ENCODE measurements around the gene SHROOM3. TPM values are rescaled to one million over a fixed set of nuclear protein-coding genes. Genes with fewer than 3 reads are reported as not detected.
A peak's percentile ranks its signal among the peaks of the same experiment; 100 is the strongest.

SHROOM3 gene
- total and polyA plus RNA-seq, 2 of the 13 experiments (the other 11 are each of a cell fraction or from before 2014, with no cell fraction given), result 0.01 TPM; not detected in 1

GRCh38 chr4:76830964-76831703 lies 396.1 kb downstream of the SHROOM3 start (continued):
- TF ChIP-seq ZNF709 (CRISPR knock-in tag; IDR thresholded peaks at IDR 0.05) (peak; percentile 58; the same call in 1 of the 2 replicates), POLR2AphosphoS5 (IDR thresholded peaks at IDR 0.05; ENCODE audit: low read depth, low read length) (peak; percentile 92), DMAP1 (CRISPR knock-in tag; IDR thresholded peaks at IDR 0.05) (peak; percentile 76; the same call in 1 of the 2 replicates), ZNF30 (CRISPR knock-in tag; IDR thresholded peaks at IDR 0.05) (no peak), AKAP8 (CRISPR knock-in tag; IDR thresholded peaks at IDR 0.05) (no peak), GATAD1 (CRISPR knock-in tag; IDR thresholded peaks at IDR 0.05) (peak; percentile 60; the same call in 1 of the 2 replicates), HDAC1 (CRISPR knock-in tag; IDR thresholded peaks at IDR 0.05) (peak; percentile 83), ARID5B (CRISPR knock-in tag; IDR thresholded peaks at IDR 0.05) (peak; percentile 90), ZSCAN29 (CRISPR knock-in tag; conservative IDR thresholded peaks at IDR 0.05) (peak; percentile 69; the same call in 1 of the 2 replicates), ZNF350 (CRISPR knock-in tag; IDR thresholded peaks at IDR 0.05; ENCODE audit: borderline replicate concordance, low read depth) (peak; percentile 77), POGZ (CRISPR knock-in tag; IDR thresholded peaks at IDR 0.05) (peak; percentile 69), IRF1 (CRISPR knock-in tag; IDR thresholded peaks at IDR 0.05; ENCODE audit: low read depth) (no peak), KDM5A (IDR thresholded peaks at IDR 0.05; ENCODE audit: borderline replicate concordance, low read length) (no peak), HDAC2 (CRISPR knock-in tag; IDR thresholded peaks at IDR 0.05) (peak; percentile 79), ZNF652 (CRISPR knock-in tag; IDR thresholded peaks at IDR 0.05; ENCODE audit: borderline replicate concordance, low read depth) (peak; percentile 41; the same call in 1 of the 2 replicates), HBP1 (CRISPR knock-in tag; IDR thresholded peaks at IDR 0.05; ENCODE audit: low read depth) (no peak), TBX2 (CRISPR knock-in tag; IDR thresholded peaks at IDR 0.05; ENCODE audit: borderline replicate concordance) (peak; percentile 71), FOXK1 (CRISPR knock-in tag; IDR thresholded peaks at IDR 0.05; ENCODE audit: borderline replicate concordance, low read depth) (peak; percentile 75; the same call in 1 of the 2 replicates), EED (CRISPR knock-in tag; IDR thresholded peaks at IDR 0.05) (no peak)
- TF ChIP-seq, protein P1, sequence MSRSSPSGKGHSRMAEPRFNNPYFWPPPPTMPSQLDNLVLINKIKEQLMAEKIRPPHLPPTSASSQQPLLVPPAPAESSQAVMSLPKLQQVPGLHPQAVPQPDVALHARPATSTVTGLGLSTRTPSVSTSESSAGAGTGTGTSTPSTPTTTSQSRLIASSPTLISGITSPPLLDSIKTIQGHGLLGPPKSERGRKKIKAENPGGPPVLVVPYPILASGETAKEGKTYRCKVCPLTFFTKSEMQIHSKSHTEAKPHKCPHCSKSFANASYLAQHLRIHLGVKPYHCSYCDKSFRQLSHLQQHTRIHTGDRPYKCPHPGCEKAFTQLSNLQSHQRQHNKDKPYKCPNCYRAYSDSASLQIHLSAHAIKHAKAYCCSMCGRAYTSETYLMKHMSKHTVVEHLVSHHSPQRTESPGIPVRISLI (CRISPR knock-in tag; IDR thresholded peaks at IDR 0.05; ENCODE audit: borderline replicate concordance), result peak; percentile 78; the same call in 1 of the 2 replicates
- TF ChIP-seq, protein P2, sequence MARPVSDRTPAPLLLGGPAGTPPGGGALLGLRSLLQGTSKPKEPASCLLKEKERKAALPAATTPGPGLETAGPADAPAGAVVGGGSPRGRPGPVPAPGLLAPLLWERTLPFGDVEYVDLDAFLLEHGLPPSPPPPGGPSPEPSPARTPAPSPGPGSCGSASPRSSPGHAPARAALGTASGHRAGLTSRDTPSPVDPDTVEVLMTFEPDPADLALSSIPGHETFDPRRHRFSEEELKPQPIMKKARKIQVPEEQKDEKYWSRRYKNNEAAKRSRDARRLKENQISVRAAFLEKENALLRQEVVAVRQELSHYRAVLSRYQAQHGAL (CRISPR knock-in tag; IDR thresholded peaks at IDR 0.05; ENCODE audit: not compliant biosample characterization), result no peak

Data from HepG2 (cell line).